GM12878 (cell line): ENCODE measurements around the gene ANKRD61. TPM values are rescaled to one million over a fixed set of nuclear protein-coding genes. Genes with fewer than 3 reads are reported as not detected.

Experiments
- ATAC-seq: fragments of 200-7000 bp; cut with Tn5 transposase; 3 replicates; pipeline ENCODE4 v1.9.1; 2020; ENCODE audit warnings: mild to moderate bottlenecking, moderate library complexity
- BruUV-seq: library from RNA; stranded (reverse); fragments of 400-500 nt; replicated peaks from 2 replicates; lab custom pipeline; 2021; lab: Mats Ljungman, UMichigan
- CTCF ChIA-PET: fragments of 300-600 bp; sonication (Branson Sonifier 250); formaldehyde crosslinking; extraction: SDS; loops from one replicate; lab custom pipeline; 2021; ENCODE audit warnings: inconsistent platforms; lab: Yijun Ruan, JAX
- POLR2A ChIA-PET: fragments of 350-600 bp; formaldehyde crosslinking; extraction: SDS; loops from one replicate; lab custom pipeline; 2021; ENCODE audit warnings: inconsistent platforms; lab: Charles Lee
- RAD21 ChIA-PET: fragments of 300-600 bp; sonication (Branson Sonifier 250); formaldehyde crosslinking; loops from one replicate; lab custom pipeline; 2023; ENCODE audit warnings: antibody characterized with exemption; ENCODE audit not compliant: unreplicated experiment; lab: Charles Lee
- SMC1A ChIA-PET: fragments of 300-600 bp; sonication (Branson Sonifier 250); formaldehyde crosslinking; loops from one replicate; lab custom pipeline; 2023; ENCODE audit not compliant: unreplicated experiment, uncharacterized antibody; lab: Charles Lee
- DNase-seq: peaks from one replicate; pipeline ENCODE4 v3.0.0-alpha.2; 2011; ENCODE audit warnings: low read depth, low spot score
- FAIRE-seq: peaks from 3 replicates; lab custom pipeline; 2011; peaks lifted over from hg19 to GRCh38; lab: Jason Lieb, UNC
- H2AFZ ChIP-seq: 2 replicates; pipeline ENCODE4 v1.6.0; 2011; ENCODE audit warnings: low read depth, low read length, control low read depth; ENCODE audit not compliant: control insufficient read depth
- H3K27ac ChIP-seq: 2 replicates; pipeline ENCODE4 v1.5.1; 2011; ENCODE audit warnings: control low read depth; ENCODE audit not compliant: control insufficient read depth, insufficient read depth
- H3K27me3 ChIP-seq, 2 experiments: replicated peaks in 1 of 2; 2 replicates each; pipeline versions ENCODE4 v1.6.0 to v1.6.1; 2011; ENCODE audit warnings: low read length in 1 of 2; ENCODE audit not compliant: control insufficient read depth in 2 of 2, insufficient read depth in 2 of 2
- H3K36me3 ChIP-seq, 2 experiments: 2 replicates each; pipeline ENCODE4 v1.5.1; 2011; ENCODE audit warnings: low read length in 1 of 2; ENCODE audit not compliant: control insufficient read depth in 2 of 2, insufficient read depth in 2 of 2
- H3K4me1 ChIP-seq: 2 replicates; pipeline ENCODE4 v1.6.1; 2011; ENCODE audit warnings: mild to moderate bottlenecking, low read length, moderate library complexity, mixed read lengths; ENCODE audit not compliant: control insufficient read depth, insufficient read depth
- H3K4me2 ChIP-seq: 2 replicates; pipeline ENCODE4 v1.6.0; 2011; ENCODE audit warnings: control low read depth; ENCODE audit not compliant: control insufficient read depth, insufficient read depth
- H3K4me3 ChIP-seq: fragments of 200-600 bp; sonication (generic); 2 replicates; pipeline ENCODE4 v1.5.1; 2016
- H3K79me2 ChIP-seq: 2 replicates; pipeline ENCODE4 v1.6.0; 2011; ENCODE audit warnings: low read length; ENCODE audit not compliant: control insufficient read depth, insufficient read depth
- H3K9ac ChIP-seq: 2 replicates; pipeline ENCODE4 v1.8.0; 2011; ENCODE audit warnings: low read length, control low read depth, mixed read lengths; ENCODE audit not compliant: control insufficient read depth, insufficient read depth
- H3K9me3 ChIP-seq: replicated peaks from 3 replicates; pipeline ENCODE4 v1.5.1; 2011; ENCODE audit warnings: mild to moderate bottlenecking, low read length; ENCODE audit not compliant: control insufficient read depth, insufficient read depth
- H4K20me1 ChIP-seq: 2 replicates; pipeline ENCODE4 v1.6.0; 2011; ENCODE audit not compliant: control insufficient read depth, insufficient read depth
- CBFB ChIP-seq: IDR thresholded peaks from 2 replicates; pipeline ENCODE4 v1.6.1; 2016; ENCODE audit warnings: antibody characterized with exemption, low read depth
- CBX5 ChIP-seq: sonication (generic); IDR thresholded peaks from 2 replicates; pipeline ENCODE4 v1.6.1; 2016; ENCODE audit warnings: low read depth, moderate library complexity, mild to moderate bottlenecking, inconsistent platforms
- CREM ChIP-seq: IDR thresholded peaks from 2 replicates; pipeline ENCODE4 v1.6.1; 2014; ENCODE audit warnings: antibody characterized with exemption, low read depth
- E4F1 ChIP-seq: fragments of 450-650 bp; IDR thresholded peaks from 2 replicates; pipeline ENCODE4 v1.6.1; 2018; ENCODE audit warnings: borderline replicate concordance, mild to moderate bottlenecking; ENCODE audit not compliant: partially characterized antibody
- ELK1 ChIP-seq: IDR thresholded peaks from 2 replicates; pipeline ENCODE4 v1.6.1; 2012; ENCODE audit warnings: low read depth, low read length, improper control_type of control experiment
- GABPA ChIP-seq: IDR thresholded peaks from 2 replicates; pipeline ENCODE4 v1.6.1; 2014; ENCODE audit warnings: antibody characterized with exemption, low read depth, mild to moderate bottlenecking, inconsistent platforms
- RUNX3 ChIP-seq: IDR thresholded peaks from 2 replicates; pipeline ENCODE4 v1.6.1; 2012; ENCODE audit warnings: low read length, inconsistent platforms
- SIN3A ChIP-seq: IDR thresholded peaks from 2 replicates; pipeline ENCODE4 v1.6.1; 2012; ENCODE audit warnings: low read depth, low read length, improper control_type of control experiment
- SREBF2 ChIP-seq: IDR thresholded peaks from 2 replicates; pipeline ENCODE4 v1.6.1; 2012; ENCODE audit warnings: mild to moderate bottlenecking, low read length
- YBX1 ChIP-seq: fragments of 450-650 bp; IDR thresholded peaks from 2 replicates; pipeline ENCODE4 v1.6.1; 2016; ENCODE audit warnings: antibody characterized with exemption
- ZNF274 ChIP-seq: IDR thresholded peaks from one replicate; pipeline ENCODE4 v1.8.0; 2011; ENCODE audit not compliant: insufficient read length, insufficient read depth
- ZSCAN29 ChIP-seq: fragments of 450-650 bp; IDR thresholded peaks from 2 replicates; pipeline ENCODE4 v1.6.1; 2017; ENCODE audit warnings: mild to moderate bottlenecking, moderate library complexity
- WGBS: methylation state at CpG from one replicate; pipeline ENCODE4 v1.1.6; 2016; ENCODE audit warnings: low lambda C conversion rate; ENCODE audit not compliant: insufficient replicate concordance, insufficient coverage; ENCODE audit errors: missing lambda C conversion rate; 5-methylcytosine and 5-hydroxymethylcytosine counted together
- in situ Hi-C: fragments of 300-500 bp; cut with MboI; formaldehyde crosslinking; loops from 9 replicates; pipeline ENCODE4 v1.14.3; 2018; ENCODE audit warnings: mixed read lengths
- intact Hi-C: fragments of 100-400 bp; cut with micrococcal nuclease; formaldehyde crosslinking; loops from one replicate; pipeline ENCODE4 v1.14.2; 2022; ENCODE audit not compliant: unreplicated experiment
- polyA plus RNA-seq, 11 experiments: library from polyadenylated mRNA; depleted of rRNA in 4 of 11; unstranded in 6 of 11; stranded (reverse) in 5 of 11; fragments of >200 nt; fragmentation: Nextera tagmentation in 4 of 11; fragmentation: Illumina TruSeq in 1 of 11; extraction: Ambion mirVana in 4 of 11; extraction: Trizol in 1 of 11; gene quantifications; 1 replicate in 1 of 11; 2 replicates in 10 of 11; pipeline versions ENCODE4 v1.2.1 to v1.2.3, GENCODE V29; 2011 to 2016; ENCODE audit warnings: inconsistent platforms in 2 of 11, missing spikeins in 2 of 11, low read depth in 1 of 11
- total RNA-seq, 4 experiments: library from RNA; depleted of rRNA in 3 of 4; stranded (reverse); fragments of >200 nt in 3 of 4; fragmentation: Illumina TruSeq in 1 of 4; extraction: Trizol in 1 of 4; gene quantifications; 2 replicates each; pipeline versions ENCODE4 v1.2.1 to v1.2.3, GENCODE V29; 2013 to 2021
- TF ChIP-seq, protein P1 (sequence below): fragments of 450-650 bp; IDR thresholded peaks from 2 replicates; pipeline ENCODE4 v1.6.1; 2017; ENCODE audit warnings: low read depth, mild to moderate bottlenecking, moderate library complexity
- TF ChIP-seq, protein P2 (sequence below): IDR thresholded peaks from 2 replicates; pipeline ENCODE4 v1.6.1; 2012; ENCODE audit warnings: mild to moderate bottlenecking, low read depth, low read length

The ANKRD61 gene
- total and polyA plus RNA-seq, 10 of the 15 experiments (the other 5 are each of a cell fraction or from before 2014, with no cell fraction given): 0.11 to 0.64 (median 0.28) TPM

GRCh38 chr7:6071406-6071805, 40.2 kb downstream of the ANKRD61 start (continued):
- TF ChIP-seq, protein P1, sequence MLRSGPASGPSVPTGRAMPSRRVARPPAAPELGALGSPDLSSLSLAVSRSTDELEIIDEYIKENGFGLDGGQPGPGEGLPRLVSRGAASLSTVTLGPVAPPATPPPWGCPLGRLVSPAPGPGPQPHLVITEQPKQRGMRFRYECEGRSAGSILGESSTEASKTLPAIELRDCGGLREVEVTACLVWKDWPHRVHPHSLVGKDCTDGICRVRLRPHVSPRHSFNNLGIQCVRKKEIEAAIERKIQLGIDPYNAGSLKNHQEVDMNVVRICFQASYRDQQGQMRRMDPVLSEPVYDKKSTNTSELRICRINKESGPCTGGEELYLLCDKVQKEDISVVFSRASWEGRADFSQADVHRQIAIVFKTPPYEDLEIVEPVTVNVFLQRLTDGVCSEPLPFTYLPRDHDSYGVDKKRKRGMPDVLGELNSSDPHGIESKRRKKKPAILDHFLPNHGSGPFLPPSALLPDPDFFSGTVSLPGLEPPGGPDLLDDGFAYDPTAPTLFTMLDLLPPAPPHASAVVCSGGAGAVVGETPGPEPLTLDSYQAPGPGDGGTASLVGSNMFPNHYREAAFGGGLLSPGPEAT: peak; percentile 37; the same call in 1 of the 2 replicates

- RAD21 ChIA-PET: no interaction called here
- intact Hi-C loops: no loop called here
- Histone ChIP-seq H3K9me3 (no peaks in the 10 kb centered on the region), H3K9ac (no peak overlapping the region), H3K4me2 (no peak overlapping the region), H3K27ac (no peak overlapping the region), H3K79me2 (no peaks in the 10 kb centered on the region), H3K27me3 (no peaks in the 10 kb centered on the region), H3K36me3 (no peaks in the 10 kb centered on the region), H2AFZ (no peak overlapping the region), H3K4me1 (peaks cover 6% of the 10 kb centered on the region), H4K20me1 (no peaks in the 10 kb centered on the region), H3K4me3 (no peak overlapping the region)
- no peak for FAIRE-seq
- no peak for ATAC-seq
- BruUV-seq: no TSS peak
- CTCF ChIA-PET: interaction anchor here (0.6 kb wide), 1 partner anchor 9 kb away, joined by 3 read pairs; no protein-coding TSS in a partner anchor
- no peak for DNase-seq
- in situ Hi-C loops: no loop called here
- SMC1A ChIA-PET: interaction anchor here (1.0 kb wide), 1 partner anchor 14 kb away, joined by 3 read pairs; no protein-coding TSS in a partner anchor
- POLR2A ChIA-PET: no interaction called here
- WGBS: 61% methylated on average over 9 of the region's 9 CpGs
- TF ChIP-seq ELK1: no peak
- no peak for TF ChIP-seq GABPA
- no peak for TF ChIP-seq RUNX3
- no peak for TF ChIP-seq CBX5
- TF ChIP-seq CBFB: no peak
- TF ChIP-seq SIN3A: no peak
- TF ChIP-seq, protein P2, sequence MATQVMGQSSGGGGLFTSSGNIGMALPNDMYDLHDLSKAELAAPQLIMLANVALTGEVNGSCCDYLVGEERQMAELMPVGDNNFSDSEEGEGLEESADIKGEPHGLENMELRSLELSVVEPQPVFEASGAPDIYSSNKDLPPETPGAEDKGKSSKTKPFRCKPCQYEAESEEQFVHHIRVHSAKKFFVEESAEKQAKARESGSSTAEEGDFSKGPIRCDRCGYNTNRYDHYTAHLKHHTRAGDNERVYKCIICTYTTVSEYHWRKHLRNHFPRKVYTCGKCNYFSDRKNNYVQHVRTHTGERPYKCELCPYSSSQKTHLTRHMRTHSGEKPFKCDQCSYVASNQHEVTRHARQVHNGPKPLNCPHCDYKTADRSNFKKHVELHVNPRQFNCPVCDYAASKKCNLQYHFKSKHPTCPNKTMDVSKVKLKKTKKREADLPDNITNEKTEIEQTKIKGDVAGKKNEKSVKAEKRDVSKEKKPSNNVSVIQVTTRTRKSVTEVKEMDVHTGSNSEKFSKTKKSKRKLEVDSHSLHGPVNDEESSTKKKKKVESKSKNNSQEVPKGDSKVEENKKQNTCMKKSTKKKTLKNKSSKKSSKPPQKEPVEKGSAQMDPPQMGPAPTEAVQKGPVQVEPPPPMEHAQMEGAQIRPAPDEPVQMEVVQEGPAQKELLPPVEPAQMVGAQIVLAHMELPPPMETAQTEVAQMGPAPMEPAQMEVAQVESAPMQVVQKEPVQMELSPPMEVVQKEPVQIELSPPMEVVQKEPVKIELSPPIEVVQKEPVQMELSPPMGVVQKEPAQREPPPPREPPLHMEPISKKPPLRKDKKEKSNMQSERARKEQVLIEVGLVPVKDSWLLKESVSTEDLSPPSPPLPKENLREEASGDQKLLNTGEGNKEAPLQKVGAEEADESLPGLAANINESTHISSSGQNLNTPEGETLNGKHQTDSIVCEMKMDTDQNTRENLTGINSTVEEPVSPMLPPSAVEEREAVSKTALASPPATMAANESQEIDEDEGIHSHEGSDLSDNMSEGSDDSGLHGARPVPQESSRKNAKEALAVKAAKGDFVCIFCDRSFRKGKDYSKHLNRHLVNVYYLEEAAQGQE: no peak
- TF ChIP-seq ZNF274: no peak
- TF ChIP-seq SREBF2: no peak
- TF ChIP-seq CREM: no peak
- no peak for TF ChIP-seq E4F1
- no peak for TF ChIP-seq YBX1
- TF ChIP-seq ZSCAN29: no peak
These were observed 43.6 kb downstream of the ANKRD61 start for GRCh38 chr7:6074612-6075380.
